ENCODE data around the gene INPP5A. TPM values are rescaled to one million over a fixed set of nuclear protein-coding genes. Genes with fewer than 3 reads are reported as not detected.

Gene INPP5A
- total RNA-seq, 3 donors from 2014 or later: 26.6 to 50.6 (median 38.7) TPM

- H3K27ac ChIP-seq: no peak overlapping the region
- TF ChIP-seq POLR2AphosphoS5 (IDR thresholded peaks at IDR 0.05) (no peak), CTCF (IDR thresholded peaks at IDR 0.05) (no peak), POLR2A (IDR thresholded peaks at IDR 0.05) (no peak)
- no peaks in the 10 kb centered on the region for H3K27me3 ChIP-seq
- H3K4me3 ChIP-seq: no peak overlapping the region
- no peaks in the 10 kb centered on the region for H3K4me1 ChIP-seq
- H3K9me3 ChIP-seq: no peaks in the 10 kb centered on the region
- no peak for DNase-seq (ENCODE audit: low spot score in 2 of 2)
- intact Hi-C loops (cut with DNase I; ENCODE audit: low total_unique reads): no loop called here
- H3K36me3 ChIP-seq: no peaks in the 10 kb centered on the region
Measured at GRCh38 chr10:132554053-132554990, 16.7 kb downstream of the INPP5A start.

GRCh38 chr10:132554991-132555647 lies 17.5 kb downstream of the INPP5A start:
- H3K9me3 ChIP-seq: no peaks in the 10 kb centered on the region
- no peak overlapping the region for H3K27ac ChIP-seq
- H3K27me3 ChIP-seq: no peaks in the 10 kb centered on the region
- no peak overlapping the region for H3K4me3 ChIP-seq
- TF ChIP-seq POLR2AphosphoS5 (IDR thresholded peaks at IDR 0.05) (no peak), CTCF (IDR thresholded peaks at IDR 0.05) (no peak), POLR2A (IDR thresholded peaks at IDR 0.05) (no peak)
- no peak for DNase-seq (ENCODE audit: low spot score in 2 of 2)
- intact Hi-C loops (cut with DNase I; ENCODE audit: low total_unique reads): no loop called here
- H3K36me3 ChIP-seq: no peaks in the 10 kb centered on the region
- no peaks in the 10 kb centered on the region for H3K4me1 ChIP-seq

- H3K4me1 ChIP-seq: no peaks in the 10 kb centered on the region
- intact Hi-C loops (cut with DNase I; ENCODE audit: low total_unique reads): no loop called here
Measured at GRCh38 chr10:132555648-132556575, 18.3 kb downstream of the INPP5A start.

GRCh38 chr10:132556994-132557441 lies 19.4 kb downstream of the INPP5A start:
- no peak for DNase-seq (ENCODE audit: low spot score in 2 of 2)
- intact Hi-C loops (cut with DNase I; ENCODE audit: low total_unique reads): no loop called here
- no peaks in the 10 kb centered on the region for H3K27me3 ChIP-seq
- TF ChIP-seq POLR2A (IDR thresholded peaks at IDR 0.05) (no peak), CTCF (IDR thresholded peaks at IDR 0.05) (no peak), POLR2AphosphoS5 (IDR thresholded peaks at IDR 0.05) (no peak)
- no peaks in the 10 kb centered on the region for H3K9me3 ChIP-seq
- H3K4me1 ChIP-seq: no peaks in the 10 kb centered on the region
- no peaks in the 10 kb centered on the region for H3K36me3 ChIP-seq
- H3K4me3 ChIP-seq: no peak overlapping the region
- H3K27ac ChIP-seq: no peak overlapping the region

More at GRCh38 chr10:132555648-132556575, 18.3 kb downstream of the INPP5A start:
- Histone ChIP-seq H3K27me3 (no peaks in the 10 kb centered on the region), H3K27ac (no peak overlapping the region), H3K36me3 (no peaks in the 10 kb centered on the region), H3K9me3 (no peaks in the 10 kb centered on the region), H3K4me3 (no peak overlapping the region)
- DNase-seq (ENCODE audit: low spot score in 2 of 2): no peak
- no peak for TF ChIP-seq CTCF (IDR thresholded peaks at IDR 0.05)
- TF ChIP-seq POLR2A (IDR thresholded peaks at IDR 0.05): no peak
- TF ChIP-seq POLR2AphosphoS5 (IDR thresholded peaks at IDR 0.05): no peak
